22Rv1 (cell line): Measurements from ENCODE around the gene NUP188.

Experiments used
- ZFX ChIP-seq: fragments of 450-650 bp; IDR thresholded peaks from 2 replicates; pipeline ENCODE4 v1.6.1; 2017; ENCODE audit warnings: antibody characterized with exemption, borderline replicate concordance
- TF ChIP-seq, protein P1 (sequence below): fragments of 450-650 bp; IDR thresholded peaks from 2 replicates; pipeline ENCODE4 v1.5.1; 2017; ENCODE audit warnings: mild to moderate bottlenecking

DNA sequence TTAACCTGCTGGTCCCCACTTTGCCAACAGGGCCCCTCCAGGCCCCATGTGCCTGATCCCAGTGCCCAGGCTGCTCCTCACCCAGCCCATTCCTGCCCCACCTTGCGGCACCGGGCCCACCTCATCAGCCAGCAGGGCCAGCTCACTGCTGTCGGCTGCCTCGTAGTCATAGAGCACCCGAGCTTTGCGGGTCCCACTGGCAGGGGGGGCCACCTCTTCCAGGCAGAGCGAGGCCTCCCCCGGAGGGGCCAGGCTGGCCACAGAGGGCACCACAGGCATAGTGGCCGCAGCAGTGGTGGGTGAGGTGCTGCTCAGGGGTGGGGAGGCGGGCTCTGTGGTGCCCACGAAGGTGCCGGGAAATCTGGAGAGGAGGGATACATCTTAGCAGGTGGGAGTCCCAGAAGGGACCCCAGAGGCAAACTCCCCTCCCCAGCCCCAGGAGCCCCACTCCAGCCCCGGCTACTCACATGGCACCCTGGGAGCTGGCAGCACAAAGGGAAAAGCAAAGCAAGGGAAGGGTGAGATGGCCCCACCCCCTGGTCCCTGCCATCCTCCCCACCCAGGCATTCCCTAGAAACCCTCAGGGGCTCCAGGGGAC is 61.6 kb downstream of the NUP188 start:
- TF ChIP-seq, protein P1, sequence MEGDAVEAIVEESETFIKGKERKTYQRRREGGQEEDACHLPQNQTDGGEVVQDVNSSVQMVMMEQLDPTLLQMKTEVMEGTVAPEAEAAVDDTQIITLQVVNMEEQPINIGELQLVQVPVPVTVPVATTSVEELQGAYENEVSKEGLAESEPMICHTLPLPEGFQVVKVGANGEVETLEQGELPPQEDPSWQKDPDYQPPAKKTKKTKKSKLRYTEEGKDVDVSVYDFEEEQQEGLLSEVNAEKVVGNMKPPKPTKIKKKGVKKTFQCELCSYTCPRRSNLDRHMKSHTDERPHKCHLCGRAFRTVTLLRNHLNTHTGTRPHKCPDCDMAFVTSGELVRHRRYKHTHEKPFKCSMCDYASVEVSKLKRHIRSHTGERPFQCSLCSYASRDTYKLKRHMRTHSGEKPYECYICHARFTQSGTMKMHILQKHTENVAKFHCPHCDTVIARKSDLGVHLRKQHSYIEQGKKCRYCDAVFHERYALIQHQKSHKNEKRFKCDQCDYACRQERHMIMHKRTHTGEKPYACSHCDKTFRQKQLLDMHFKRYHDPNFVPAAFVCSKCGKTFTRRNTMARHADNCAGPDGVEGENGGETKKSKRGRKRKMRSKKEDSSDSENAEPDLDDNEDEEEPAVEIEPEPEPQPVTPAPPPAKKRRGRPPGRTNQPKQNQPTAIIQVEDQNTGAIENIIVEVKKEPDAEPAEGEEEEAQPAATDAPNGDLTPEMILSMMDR, result no peak
- TF ChIP-seq ZFX, result no peak
